ENCODE data around the gene MFAP4.

DNA sequence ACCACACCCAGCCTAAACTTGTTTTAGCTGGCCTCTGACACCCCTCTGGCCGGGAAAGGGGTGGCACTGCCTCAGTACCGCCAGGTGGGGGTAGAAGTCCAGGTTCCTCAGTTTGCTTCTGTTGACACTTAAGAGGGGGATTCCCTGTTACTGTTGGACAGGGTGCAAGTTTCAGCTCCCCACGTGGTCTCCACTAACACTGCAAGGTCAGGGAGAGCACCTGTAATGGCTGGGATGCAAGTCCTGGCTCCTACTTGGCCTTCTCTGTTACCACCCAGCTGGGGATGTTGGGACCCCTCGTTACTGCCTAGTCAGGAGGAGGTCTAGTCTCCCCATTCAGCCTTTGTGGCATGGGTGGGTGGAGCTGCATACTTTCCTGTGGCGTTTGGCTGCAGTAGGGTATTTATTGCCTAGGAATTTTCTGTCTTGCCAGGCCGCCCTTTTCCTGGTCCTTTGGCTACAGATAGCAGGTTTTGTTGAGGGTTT lies 10.6 kb upstream of the MFAP4 start:
- no peak for TF ChIP-seq ZNF514 (tag by site-specific recombination; IDR thresholded peaks at IDR 0.05)
- TF ChIP-seq ZNF423 (tag by site-specific recombination; IDR thresholded peaks at IDR 0.05) = no peak
- no peak for TF ChIP-seq PRDM4 (tag by site-specific recombination; IDR thresholded peaks at IDR 0.05)
- TF ChIP-seq, protein P1, sequence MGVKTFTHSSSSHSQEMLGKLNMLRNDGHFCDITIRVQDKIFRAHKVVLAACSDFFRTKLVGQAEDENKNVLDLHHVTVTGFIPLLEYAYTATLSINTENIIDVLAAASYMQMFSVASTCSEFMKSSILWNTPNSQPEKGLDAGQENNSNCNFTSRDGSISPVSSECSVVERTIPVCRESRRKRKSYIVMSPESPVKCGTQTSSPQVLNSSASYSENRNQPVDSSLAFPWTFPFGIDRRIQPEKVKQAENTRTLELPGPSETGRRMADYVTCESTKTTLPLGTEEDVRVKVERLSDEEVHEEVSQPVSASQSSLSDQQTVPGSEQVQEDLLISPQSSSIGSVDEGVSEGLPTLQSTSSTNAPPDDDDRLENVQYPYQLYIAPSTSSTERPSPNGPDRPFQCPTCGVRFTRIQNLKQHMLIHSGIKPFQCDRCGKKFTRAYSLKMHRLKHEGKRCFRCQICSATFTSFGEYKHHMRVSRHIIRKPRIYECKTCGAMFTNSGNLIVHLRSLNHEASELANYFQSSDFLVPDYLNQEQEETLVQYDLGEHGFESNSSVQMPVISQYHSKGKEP (tag by site-specific recombination; IDR thresholded peaks at IDR 0.05) = no peak
- TF ChIP-seq, protein P2, sequence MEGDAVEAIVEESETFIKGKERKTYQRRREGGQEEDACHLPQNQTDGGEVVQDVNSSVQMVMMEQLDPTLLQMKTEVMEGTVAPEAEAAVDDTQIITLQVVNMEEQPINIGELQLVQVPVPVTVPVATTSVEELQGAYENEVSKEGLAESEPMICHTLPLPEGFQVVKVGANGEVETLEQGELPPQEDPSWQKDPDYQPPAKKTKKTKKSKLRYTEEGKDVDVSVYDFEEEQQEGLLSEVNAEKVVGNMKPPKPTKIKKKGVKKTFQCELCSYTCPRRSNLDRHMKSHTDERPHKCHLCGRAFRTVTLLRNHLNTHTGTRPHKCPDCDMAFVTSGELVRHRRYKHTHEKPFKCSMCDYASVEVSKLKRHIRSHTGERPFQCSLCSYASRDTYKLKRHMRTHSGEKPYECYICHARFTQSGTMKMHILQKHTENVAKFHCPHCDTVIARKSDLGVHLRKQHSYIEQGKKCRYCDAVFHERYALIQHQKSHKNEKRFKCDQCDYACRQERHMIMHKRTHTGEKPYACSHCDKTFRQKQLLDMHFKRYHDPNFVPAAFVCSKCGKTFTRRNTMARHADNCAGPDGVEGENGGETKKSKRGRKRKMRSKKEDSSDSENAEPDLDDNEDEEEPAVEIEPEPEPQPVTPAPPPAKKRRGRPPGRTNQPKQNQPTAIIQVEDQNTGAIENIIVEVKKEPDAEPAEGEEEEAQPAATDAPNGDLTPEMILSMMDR (tag by site-specific recombination; IDR thresholded peaks at IDR 0.05) = no peak
